Karpas-422 (cell line): ENCODE results near the gene COL2A1. TPM values are rescaled to one million over a fixed set of nuclear protein-coding genes. Genes with fewer than 3 reads are reported as not detected.

Experiments used
- DNase-seq: peaks from one replicate; pipeline ENCODE4 v3.0.0-alpha.2; 2015
- H2AFZ ChIP-seq: fragments of 200-600 bp; sonication (generic); 2 replicates; pipeline ENCODE4 v1.6.1; 2014; ENCODE audit warnings: antibody characterized with exemption, low read length, mixed read lengths
- H3K27ac ChIP-seq: fragments of 200-600 bp; sonication (generic); 2 replicates; pipeline ENCODE4 v1.5.1; 2014; ENCODE audit warnings: mild to moderate bottlenecking, low read length, moderate library complexity
- H3K27me3 ChIP-seq: fragments of 200-600 bp; sonication (generic); 2 replicates; pipeline ENCODE4 v1.6.1; 2014; ENCODE audit warnings: low read length, mixed read lengths
- H3K36me3 ChIP-seq: fragments of 200-600 bp; sonication (generic); 2 replicates; pipeline ENCODE4 v1.6.1; 2014; ENCODE audit warnings: low read length, mixed read lengths; ENCODE audit not compliant: insufficient read depth
- H3K4me1 ChIP-seq: fragments of 200-600 bp; sonication (generic); 2 replicates; pipeline ENCODE4 v1.6.1; 2014; ENCODE audit warnings: mild to moderate bottlenecking, low read length, mixed read lengths
- H3K4me2 ChIP-seq: fragments of 200-600 bp; sonication (generic); 2 replicates; pipeline ENCODE4 v1.6.1; 2014; ENCODE audit warnings: low read length, low read depth, mild to moderate bottlenecking; ENCODE audit not compliant: poor library complexity, severe bottlenecking
- H3K4me3 ChIP-seq: fragments of 200-600 bp; sonication (generic); 2 replicates; pipeline ENCODE4 v1.5.1; 2014; ENCODE audit warnings: mild to moderate bottlenecking, antibody characterized with exemption, low read length, mixed read lengths
- H3K79me2 ChIP-seq: fragments of 200-600 bp; sonication (generic); 2 replicates; pipeline ENCODE4 v1.6.1; 2014; ENCODE audit warnings: mild to moderate bottlenecking, low read length, mixed read lengths
- H3K9ac ChIP-seq: fragments of 200-600 bp; sonication (generic); 2 replicates; pipeline ENCODE4 v1.6.0; 2014; ENCODE audit warnings: low read length
- H3K9me2 ChIP-seq: fragments of 200-600 bp; sonication (generic), shearing (Covaris generic); replicated peaks from 2 replicates; pipeline ENCODE4 v1.6.0; 2014; ENCODE audit warnings: mild to moderate bottlenecking, low read length, moderate library complexity; ENCODE audit not compliant: insufficient read depth
- H3K9me3 ChIP-seq: fragments of 300-700, 200-600 bp; sonication (generic); 2 replicates; pipeline ENCODE4 v1.6.1; 2014; ENCODE audit warnings: low read length, mixed read lengths
- H4K20me1 ChIP-seq: fragments of 200-600 bp; sonication (generic); 2 replicates; pipeline ENCODE4 v1.6.1; 2014; ENCODE audit warnings: mild to moderate bottlenecking, antibody characterized with exemption, low read length, low read depth; ENCODE audit not compliant: insufficient read depth
- total RNA-seq: library from RNA; depleted of rRNA; stranded (reverse); fragments of >200 nt; shearing (Covaris generic); gene quantifications from 2 replicates; pipeline ENCODE4 v1.2.3, GENCODE V29; 2014; ENCODE audit warnings: low replicate concordance; rRNA removed

COL2A1 gene
- total RNA-seq, 1 experiment from 2014 or later: not detected

GRCh38 chr12:47938594-47938993 is 65.7 kb downstream of the COL2A1 start:
- H3K9ac ChIP-seq: no peak overlapping the region

GRCh38 chr12:47938093-47938492 is 66.2 kb downstream of the COL2A1 start:
- peaks cover 5% of the 10 kb centered on the region for H3K4me1 ChIP-seq
- no peaks in the 10 kb centered on the region for H3K36me3 ChIP-seq
- H3K9me2 ChIP-seq: no peaks in the 10 kb centered on the region
- H3K79me2 ChIP-seq: no peaks in the 10 kb centered on the region
- H3K9ac ChIP-seq: no peak overlapping the region
- DNase-seq: no peak
- H3K4me2 ChIP-seq: no peak overlapping the region
- no peaks in the 10 kb centered on the region for H3K27me3 ChIP-seq
- H3K4me3 ChIP-seq: no peak overlapping the region
- H2AFZ ChIP-seq: no peak overlapping the region
- H3K9me3 ChIP-seq: no peaks in the 10 kb centered on the region
- no peak overlapping the region for H3K27ac ChIP-seq
- no peaks in the 10 kb centered on the region for H4K20me1 ChIP-seq

More at GRCh38 chr12:47938594-47938993, 65.7 kb downstream of the COL2A1 start:
- DNase-seq: no peak
- Histone ChIP-seq H4K20me1 (no peaks in the 10 kb centered on the region), H3K4me3 (no peak overlapping the region), H3K9me3 (no peaks in the 10 kb centered on the region), H2AFZ (no peak overlapping the region), H3K36me3 (no peaks in the 10 kb centered on the region), H3K4me2 (no peak overlapping the region), H3K27me3 (no peaks in the 10 kb centered on the region), H3K4me1 (peaks cover 5% of the 10 kb centered on the region), H3K27ac (no peak overlapping the region), H3K79me2 (no peaks in the 10 kb centered on the region), H3K9me2 (no peaks in the 10 kb centered on the region)

GRCh38 chr12:47935184-47935583 is 69.1 kb downstream of the COL2A1 start:
- H3K27ac ChIP-seq: no peak overlapping the region
- no peaks in the 10 kb centered on the region for H3K36me3 ChIP-seq
- no peaks in the 10 kb centered on the region for H3K4me1 ChIP-seq
- H3K27me3 ChIP-seq: no peaks in the 10 kb centered on the region
- H3K9me2 ChIP-seq: no peaks in the 10 kb centered on the region
- H3K9me3 ChIP-seq: no peaks in the 10 kb centered on the region
- H4K20me1 ChIP-seq: no peaks in the 10 kb centered on the region
- H3K4me2 ChIP-seq: no peak overlapping the region
- H3K9ac ChIP-seq: no peak overlapping the region
- no peak overlapping the region for H2AFZ ChIP-seq
- DNase-seq: no peak
- no peaks in the 10 kb centered on the region for H3K79me2 ChIP-seq
- no peak overlapping the region for H3K4me3 ChIP-seq

- no peaks in the 10 kb centered on the region for H3K79me2 ChIP-seq
- no peak for DNase-seq
- H3K4me2 ChIP-seq: no peak overlapping the region
- H3K36me3 ChIP-seq: no peaks in the 10 kb centered on the region
- no peaks in the 10 kb centered on the region for H3K9me2 ChIP-seq
- no peak overlapping the region for H3K4me3 ChIP-seq
- H3K9me3 ChIP-seq: no peaks in the 10 kb centered on the region
- H3K4me1 ChIP-seq: no peaks in the 10 kb centered on the region
- H4K20me1 ChIP-seq: no peaks in the 10 kb centered on the region
- H3K9ac ChIP-seq: no peak overlapping the region
- no peaks in the 10 kb centered on the region for H3K27me3 ChIP-seq
- no peak overlapping the region for H3K27ac ChIP-seq
- no peak overlapping the region for H2AFZ ChIP-seq
Measured at GRCh38 chr12:47931187-47931586, 73.1 kb downstream of the COL2A1 start.

GRCh38 chr12:47930634-47931033 is 73.6 kb downstream of the COL2A1 start:
- no peaks in the 10 kb centered on the region for H3K36me3 ChIP-seq
- H3K4me3 ChIP-seq: no peak overlapping the region
- H2AFZ ChIP-seq: no peak overlapping the region
- H3K27me3 ChIP-seq: no peaks in the 10 kb centered on the region
- H3K27ac ChIP-seq: no peak overlapping the region
- no peak overlapping the region for H3K4me2 ChIP-seq
- H3K9me2 ChIP-seq: no peaks in the 10 kb centered on the region
- H3K79me2 ChIP-seq: no peaks in the 10 kb centered on the region
- no peaks in the 10 kb centered on the region for H3K9me3 ChIP-seq
- H4K20me1 ChIP-seq: no peaks in the 10 kb centered on the region
- DNase-seq: no peak
- H3K4me1 ChIP-seq: no peaks in the 10 kb centered on the region
- H3K9ac ChIP-seq: no peak overlapping the region

- no peaks in the 10 kb centered on the region for H3K27me3 ChIP-seq
- H3K4me1 ChIP-seq: no peaks in the 10 kb centered on the region
- H3K4me2 ChIP-seq: no peak overlapping the region
- H3K9me3 ChIP-seq: no peaks in the 10 kb centered on the region
- DNase-seq: no peak
- no peak overlapping the region for H2AFZ ChIP-seq
- H3K79me2 ChIP-seq: no peaks in the 10 kb centered on the region
- H4K20me1 ChIP-seq: no peaks in the 10 kb centered on the region
- no peak overlapping the region for H3K4me3 ChIP-seq
- H3K9me2 ChIP-seq: no peaks in the 10 kb centered on the region
- H3K9ac ChIP-seq: no peak overlapping the region
- no peak overlapping the region for H3K27ac ChIP-seq
- no peaks in the 10 kb centered on the region for H3K36me3 ChIP-seq
Measured at GRCh38 chr12:47927346-47927745, 76.9 kb downstream of the COL2A1 start.

Other genes with a start within 250 kb of the COL2A1 start
- gene RAPGEF3, start 245.6 kb downstream of the COL2A1 start, total RNA-seq: 4.4 and 11.9 TPM in 2 replicates
- gene SLC48A1, start 231.2 kb downstream of the COL2A1 start, total RNA-seq: 21.5 and 21.9 TPM in 2 replicates
- gene HDAC7, start 184.6 kb downstream of the COL2A1 start, total RNA-seq: 36.2 and 54.8 TPM in 2 replicates
- not detected in 2 replicates for gene VDR, start 99.5 kb downstream of the COL2A1 start, total RNA-seq
- 95.6 and 127 TPM in 2 replicates for gene TMEM106C, start 40.9 kb downstream of the COL2A1 start, total RNA-seq
- 20.1 and 44.5 TPM in 2 replicates for gene SENP1, start 101.6 kb upstream of the COL2A1 start, total RNA-seq
- 71.4 and 96.7 TPM in 2 replicates for gene PFKM, start 114.9 kb upstream of the COL2A1 start, total RNA-seq
- 22.2 and 42.7 TPM in 2 replicates for gene ASB8, start 153.0 kb upstream of the COL2A1 start, total RNA-seq
- 1.2 and 2.5 TPM in 2 replicates for gene CCDC184, start 179.2 kb upstream of the COL2A1 start, total RNA-seq
- gene OR10AD1, start 198.8 kb upstream of the COL2A1 start, total RNA-seq: not detected in 2 replicates